NT2/D1 (cell line): Measurements from ENCODE around the gene PROX2.

Source experiments
- YY1 ChIP-seq: IDR thresholded peaks from 2 replicates; pipeline ENCODE4 v1.6.1; 2011; ENCODE audit not compliant: insufficient read length, insufficient read depth
- ZNF274 ChIP-seq: IDR thresholded peaks from 2 replicates; pipeline ENCODE4 v1.6.1; 2011; ENCODE audit warnings: mild to moderate bottlenecking, low read depth, low read length

- TF ChIP-seq ZNF274 (no peak), YY1 (no peak)
These were observed 9.1 kb downstream of the PROX2 start for GRCh38 chr14:74866708-74867389.
